Adipocyte (in vitro differentiated cells): Measurements from ENCODE around the gene PHB1.

Experiments used
- DNase-seq: peaks from one replicate; pipeline ENCODE4 v3.0.0-alpha.2; 2015; ENCODE audit warnings: low read depth
- H3K27me3 ChIP-seq: replicated peaks from 2 replicates; pipeline ENCODE4 v1.7.0; 2013; ENCODE audit warnings: mild to moderate bottlenecking, low read length, moderate library complexity; ENCODE audit not compliant: control insufficient read depth, insufficient read depth
- H3K36me3 ChIP-seq: 2 replicates; pipeline ENCODE4 v1.7.0; 2013; ENCODE audit warnings: low read length, mild to moderate bottlenecking, moderate library complexity; ENCODE audit not compliant: control insufficient read depth, insufficient read depth, severe bottlenecking
- H3K4me1 ChIP-seq: 2 replicates; pipeline ENCODE4 v1.7.0; 2013; ENCODE audit warnings: mild to moderate bottlenecking, low read length, moderate library complexity; ENCODE audit not compliant: control insufficient read depth, insufficient read depth
- H3K4me3 ChIP-seq: 2 replicates; pipeline ENCODE4 v1.7.0; 2013; ENCODE audit warnings: mild to moderate bottlenecking, low read length, moderate library complexity
- H3K9ac ChIP-seq: 2 replicates; pipeline ENCODE4 v1.7.0; 2013; ENCODE audit warnings: mild to moderate bottlenecking, low read length, moderate library complexity
- H3K9me3 ChIP-seq: 2 replicates; pipeline ENCODE4 v1.7.0; 2013; ENCODE audit warnings: mild to moderate bottlenecking, low read length, moderate library complexity; ENCODE audit not compliant: control insufficient read depth

PHB1 gene

DNA sequence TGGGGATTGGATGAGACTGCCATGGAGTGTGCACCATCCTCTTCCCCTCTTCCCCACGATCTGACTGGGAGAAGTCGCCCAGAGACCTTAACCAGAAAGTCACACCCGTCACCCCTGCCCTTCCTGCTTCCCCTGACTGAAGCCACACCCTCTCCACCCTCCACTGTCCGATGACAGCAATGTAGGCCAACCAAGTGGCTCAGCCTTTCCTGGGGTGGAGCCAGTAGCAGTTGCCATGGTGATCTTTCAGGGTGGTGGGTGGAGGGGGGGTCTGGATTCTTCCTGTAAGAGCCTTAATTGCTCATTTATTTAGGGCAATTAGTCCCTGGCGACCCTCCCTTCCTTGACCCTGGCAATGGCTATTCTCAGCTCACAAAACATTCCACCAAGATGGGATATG lies 37.5 kb upstream of the PHB1 start:
- Histone ChIP-seq H3K4me1 (no peaks in the 10 kb centered on the region), H3K27me3 (peaks cover 1% of the 10 kb centered on the region)

DNA sequence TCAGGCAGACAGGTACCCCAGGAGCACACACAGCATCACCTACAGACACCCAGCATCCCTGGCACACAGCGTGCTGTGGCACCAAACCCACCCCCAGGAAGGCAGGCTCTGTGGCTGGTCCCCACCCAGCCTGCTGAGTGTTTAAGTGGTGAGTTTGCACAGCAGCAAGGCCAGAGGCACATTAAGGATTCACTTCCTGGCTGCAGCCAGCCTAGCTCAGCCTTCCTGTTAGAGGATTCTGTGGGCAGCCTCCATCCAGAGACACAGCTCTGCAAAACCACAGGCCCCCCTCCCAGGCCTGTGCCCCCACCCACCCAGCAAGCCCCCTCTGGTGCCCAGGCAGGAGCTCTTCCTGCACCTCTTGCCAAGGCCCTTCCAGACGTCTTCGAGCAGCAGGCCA lies 36.1 kb upstream of the PHB1 start:
- DNase-seq = peak; percentile 38
- no peak overlapping the region for H3K4me3 ChIP-seq
- no peak overlapping the region for H3K9ac ChIP-seq
- H3K27me3 ChIP-seq = peaks cover 11% of the 10 kb centered on the region
- no peaks in the 10 kb centered on the region for H3K4me1 ChIP-seq
- no peaks in the 10 kb centered on the region for H3K9me3 ChIP-seq
- H3K36me3 ChIP-seq = no peaks in the 10 kb centered on the region

More for the DNA sequence above, 37.5 kb upstream of the PHB1 start:
- H3K36me3 ChIP-seq = no peaks in the 10 kb centered on the region
- no peak overlapping the region for H3K9ac ChIP-seq
- no peak overlapping the region for H3K4me3 ChIP-seq
- no peak for DNase-seq
- H3K9me3 ChIP-seq = no peaks in the 10 kb centered on the region

DNA sequence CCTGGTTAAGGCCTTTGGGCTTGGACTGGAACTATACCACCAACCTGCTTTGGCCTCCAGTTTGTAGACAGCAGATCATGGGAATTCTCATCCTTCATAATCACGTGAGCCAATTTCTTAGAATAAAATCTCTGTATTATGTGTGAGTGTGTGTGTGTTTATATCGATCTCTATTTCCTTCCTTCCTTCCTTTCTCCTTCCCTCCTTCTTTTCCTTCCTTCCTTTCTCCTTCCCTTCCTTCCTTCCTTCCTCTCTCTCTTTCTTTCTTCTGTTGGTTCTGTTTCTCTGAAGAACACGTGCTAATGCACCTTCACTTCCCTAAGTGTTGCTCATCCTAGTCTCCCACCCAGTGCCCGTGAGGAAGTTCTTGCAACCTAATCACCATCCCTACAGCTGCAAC lies 35.5 kb upstream of the PHB1 start:
- Histone ChIP-seq H3K4me1 (no peaks in the 10 kb centered on the region), H3K36me3 (no peaks in the 10 kb centered on the region), H3K4me3 (no peak overlapping the region), H3K27me3 (peaks cover 16% of the 10 kb centered on the region), H3K9ac (no peak overlapping the region), H3K9me3 (no peaks in the 10 kb centered on the region)
- no peak for DNase-seq

DNA sequence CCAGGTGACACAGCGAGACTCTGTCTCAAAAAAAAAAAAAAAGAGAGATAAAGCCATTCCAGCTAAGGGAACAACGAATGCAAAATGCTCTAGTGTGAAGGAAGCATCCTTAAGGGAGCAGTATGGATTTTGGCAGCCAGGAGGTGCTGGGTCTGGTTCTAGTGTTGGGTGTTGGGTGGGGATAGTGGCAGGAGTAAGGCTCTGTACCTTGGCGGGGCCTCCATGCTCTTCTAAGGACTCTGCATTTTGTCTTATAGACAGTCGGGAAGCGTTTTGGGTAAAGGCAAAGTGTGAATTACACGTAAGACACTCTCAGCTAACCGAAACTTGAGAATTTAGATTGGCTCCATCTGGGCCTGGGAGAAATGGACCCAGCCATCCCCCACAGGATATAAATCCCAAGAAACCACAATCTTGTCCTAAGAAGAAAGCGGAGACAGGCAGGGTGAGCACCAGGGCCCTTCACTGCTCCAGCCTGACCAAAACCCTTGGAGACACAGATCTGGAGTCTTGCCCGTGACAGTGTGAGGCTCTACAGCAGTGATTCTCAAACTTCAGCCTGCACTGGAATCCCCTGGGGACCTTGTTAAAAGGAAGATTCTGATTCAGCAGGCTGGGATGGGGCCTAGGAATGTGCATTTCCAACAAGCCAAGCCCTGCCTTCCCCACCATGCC lies 33.1 kb upstream of the PHB1 start:
- Histone ChIP-seq H3K9ac (no peak overlapping the region), H3K36me3 (no peaks in the 10 kb centered on the region), H3K27me3 (peaks cover 25% of the 10 kb centered on the region), H3K4me3 (no peak overlapping the region), H3K9me3 (no peaks in the 10 kb centered on the region), H3K4me1 (no peaks in the 10 kb centered on the region)
- DNase-seq = no peak

GRCh38 chr17:49445591-49445990 lies 30.9 kb upstream of the PHB1 start:
- Histone ChIP-seq H3K9ac (no peak overlapping the region), H3K4me3 (no peak overlapping the region), H3K4me1 (no peaks in the 10 kb centered on the region), H3K27me3 (peaks cover 41% of the 10 kb centered on the region), H3K36me3 (no peaks in the 10 kb centered on the region), H3K9me3 (no peaks in the 10 kb centered on the region)
- no peak for DNase-seq

DNA sequence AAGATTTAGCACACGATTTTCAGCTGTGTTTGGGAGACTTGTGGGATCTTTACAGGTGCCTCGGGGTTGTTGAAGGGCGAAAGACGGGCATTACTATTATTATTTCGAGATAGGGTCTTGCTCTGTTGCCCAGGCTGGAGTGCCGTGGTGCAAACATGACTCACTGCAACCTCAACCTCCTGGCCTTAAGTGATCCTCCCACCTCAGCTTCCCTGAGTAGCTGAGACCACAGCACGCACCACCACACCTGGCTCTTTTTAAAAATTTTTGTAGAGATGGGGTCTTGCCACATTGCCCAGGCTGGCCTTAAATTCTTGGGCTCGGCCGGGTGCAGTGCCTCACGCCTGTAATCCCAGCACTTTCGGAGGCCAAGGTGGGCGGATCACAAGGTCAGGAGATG lies 29.7 kb upstream of the PHB1 start:
- H3K4me3 ChIP-seq = no peak overlapping the region
- DNase-seq = no peak

GRCh38 chr17:49443862-49444261 lies 29.2 kb upstream of the PHB1 start:
- Histone ChIP-seq H3K9ac (no peak overlapping the region), H3K36me3 (no peaks in the 10 kb centered on the region), H3K4me1 (no peaks in the 10 kb centered on the region), H3K4me3 (no peak overlapping the region), H3K27me3 (peaks cover 57% of the 10 kb centered on the region), H3K9me3 (no peaks in the 10 kb centered on the region)
- DNase-seq = peak; percentile 37

More for the DNA sequence above, 29.7 kb upstream of the PHB1 start:
- peaks cover 52% of the 10 kb centered on the region for H3K27me3 ChIP-seq
- no peaks in the 10 kb centered on the region for H3K4me1 ChIP-seq
- no peak overlapping the region for H3K9ac ChIP-seq
- no peaks in the 10 kb centered on the region for H3K9me3 ChIP-seq
- no peaks in the 10 kb centered on the region for H3K36me3 ChIP-seq

- H3K36me3 ChIP-seq = no peaks in the 10 kb centered on the region
- peaks cover 66% of the 10 kb centered on the region for H3K27me3 ChIP-seq
- DNase-seq = no peak
- H3K9ac ChIP-seq = no peak overlapping the region
- H3K9me3 ChIP-seq = no peaks in the 10 kb centered on the region
- H3K4me3 ChIP-seq = no peak overlapping the region
- no peaks in the 10 kb centered on the region for H3K4me1 ChIP-seq
These were observed 27.4 kb upstream of the PHB1 start for GRCh38 chr17:49442041-49442440.

GRCh38 chr17:49441578-49441977 lies 26.9 kb upstream of the PHB1 start:
- Histone ChIP-seq H3K9ac (no peak overlapping the region), H3K9me3 (no peaks in the 10 kb centered on the region), H3K4me3 (no peak overlapping the region), H3K36me3 (no peaks in the 10 kb centered on the region), H3K27me3 (peaks cover 68% of the 10 kb centered on the region), H3K4me1 (no peaks in the 10 kb centered on the region)
- no peak for DNase-seq

DNA sequence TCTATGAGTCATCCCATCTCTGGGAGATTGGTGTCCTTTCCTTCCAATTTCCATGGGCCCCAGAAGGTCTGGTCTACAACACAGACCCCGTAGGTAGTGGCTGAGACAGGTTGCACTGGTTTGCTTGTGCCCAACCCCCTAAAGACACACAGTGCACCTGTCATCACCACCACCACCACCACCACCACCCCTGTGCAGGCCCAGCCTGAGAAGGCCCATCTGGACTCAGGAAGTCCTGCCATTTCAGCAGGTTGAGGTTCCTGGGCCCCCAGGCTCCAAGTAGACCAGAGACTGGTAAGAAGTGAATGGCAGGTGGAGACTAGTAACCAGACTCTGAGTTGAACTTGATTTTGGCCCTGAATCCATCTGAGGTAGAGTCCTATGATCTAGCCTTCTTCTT lies 25.9 kb upstream of the PHB1 start:
- no peaks in the 10 kb centered on the region for H3K36me3 ChIP-seq
- H3K4me3 ChIP-seq = no peak overlapping the region
- peaks cover 66% of the 10 kb centered on the region for H3K27me3 ChIP-seq
- H3K9me3 ChIP-seq = no peaks in the 10 kb centered on the region
- H3K4me1 ChIP-seq = no peaks in the 10 kb centered on the region
- no peak overlapping the region for H3K9ac ChIP-seq
- DNase-seq = no peak

DNA sequence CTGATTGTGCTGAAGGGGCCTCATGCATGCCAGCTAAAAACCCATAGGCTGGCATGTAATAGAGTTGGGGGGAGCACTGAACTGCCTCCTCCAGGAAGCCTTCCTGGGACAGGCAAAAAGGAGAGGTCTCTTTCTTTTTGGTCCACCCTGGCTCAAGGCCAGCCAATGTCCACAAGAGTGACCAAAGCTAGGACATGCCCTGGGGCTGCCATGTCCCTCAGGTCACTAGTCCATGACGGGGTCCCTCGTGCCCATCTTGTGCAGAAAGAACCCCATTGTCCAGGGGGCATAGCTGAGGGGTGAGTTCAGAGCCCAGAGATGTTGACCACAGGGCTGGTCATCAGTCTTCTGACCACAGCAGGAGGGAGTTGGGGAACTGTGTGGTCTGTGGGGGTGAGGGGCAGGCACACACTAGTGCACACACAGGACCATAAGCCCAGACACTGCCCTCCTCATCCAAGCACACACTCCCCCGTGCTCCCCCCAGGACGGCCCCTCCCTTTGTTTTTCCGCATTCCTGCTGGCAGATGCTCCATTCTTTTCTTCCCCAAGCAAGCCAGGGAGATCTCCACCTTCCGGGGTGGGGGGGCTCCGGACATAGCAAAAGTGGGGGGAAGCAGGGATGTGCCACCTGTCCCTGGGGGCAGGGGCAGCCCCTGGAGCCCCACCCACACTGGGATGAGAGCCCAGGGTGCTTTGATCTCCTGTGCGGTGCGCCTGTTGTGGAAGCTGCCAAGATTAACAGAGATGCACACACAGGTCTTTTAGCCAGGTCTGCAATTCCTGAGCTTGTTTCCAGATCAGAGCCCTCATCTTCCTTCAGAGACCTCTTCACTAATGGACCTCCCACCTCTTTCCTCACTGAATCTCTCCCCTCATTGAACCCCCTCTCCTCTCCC lies 25.2 kb upstream of the PHB1 start:
- H3K9ac ChIP-seq = no peak overlapping the region
- no peaks in the 10 kb centered on the region for H3K4me1 ChIP-seq
- no peaks in the 10 kb centered on the region for H3K9me3 ChIP-seq
- no peak for DNase-seq
- H3K4me3 ChIP-seq = no peak overlapping the region
- H3K27me3 ChIP-seq = peaks cover 60% of the 10 kb centered on the region
- no peaks in the 10 kb centered on the region for H3K36me3 ChIP-seq
